Large intestine (tissue), 3 donors: Measurements from ENCODE around the gene NDC80. TPM values are rescaled to one million over a fixed set of nuclear protein-coding genes. Genes with fewer than 3 reads are reported as not detected.

Source experiments
- DNase-seq, 2 donors: peaks; one replicate each; pipeline versions ENCODE4 v3.0.0 to v3.0.0-alpha.2; 2013
- H3K27ac ChIP-seq: one replicate; pipeline ENCODE4 v1.5.1; 2013; ENCODE audit warnings: low read length
- H3K27me3 ChIP-seq: 2 replicates; pipeline ENCODE4 v1.6.1; 2013; ENCODE audit warnings: low read length; ENCODE audit not compliant: control insufficient read depth, insufficient read depth
- H3K36me3 ChIP-seq: 2 replicates; pipeline ENCODE4 v1.6.1; 2013; ENCODE audit warnings: low read length; ENCODE audit not compliant: control insufficient read depth, insufficient read depth
- H3K4me1 ChIP-seq: one replicate; pipeline ENCODE4 v1.6.1; 2013; ENCODE audit warnings: low read length; ENCODE audit not compliant: control insufficient read depth, insufficient read depth
- H3K4me3 ChIP-seq: one replicate; pipeline ENCODE4 v1.5.1; 2013; ENCODE audit warnings: low read length
- H3K9me3 ChIP-seq: one replicate; pipeline ENCODE4 v1.6.1; 2013; ENCODE audit warnings: mild to moderate bottlenecking, low read depth, low read length, moderate library complexity; ENCODE audit not compliant: control insufficient read depth
- WGBS: methylation state at CpG from one replicate; pipeline ENCODE4 v1.1.5; 2013; ENCODE audit warnings: low lambda C conversion rate; ENCODE audit not compliant: insufficient coverage; 5-methylcytosine and 5-hydroxymethylcytosine counted together
- polyA plus RNA-seq: library from polyadenylated mRNA; unstranded; fragments of 120-200 nt; gene quantifications from one replicate; pipeline ENCODE4 v1.2.1, GENCODE V29; 2013

Gene NDC80
- polyA plus RNA-seq, 1 donor, result 11.8 TPM

DNA sequence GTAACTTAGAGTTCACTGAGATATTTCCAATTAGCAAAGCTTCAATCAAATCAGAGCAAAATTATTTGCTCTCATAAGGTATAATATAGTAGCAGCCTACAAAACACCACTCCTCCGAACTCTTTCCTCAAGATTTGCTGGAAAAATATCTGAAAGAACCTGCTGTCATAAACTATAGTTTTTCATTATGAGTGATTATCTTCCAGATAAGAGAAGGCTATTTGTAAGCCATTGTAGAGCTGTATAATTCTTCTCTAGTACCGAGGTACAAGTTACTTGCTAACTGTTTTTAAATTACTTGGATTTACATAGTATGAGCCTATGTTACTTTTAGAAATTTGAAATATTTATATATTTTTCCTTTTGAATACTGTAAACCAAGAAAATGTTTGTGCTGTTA lies 2.1 kb downstream of the NDC80 start:
- Histone ChIP-seq H3K9me3 (no peaks in the 10 kb centered on the region), H3K4me3 (no peak overlapping the region), H3K27ac (peak overlapping the region; percentile 4), H3K36me3 (peaks cover 6% of the 10 kb centered on the region), H3K27me3 (no peaks in the 10 kb centered on the region), H3K4me1 (peaks cover 4% of the 10 kb centered on the region)
- no peak for DNase-seq
- 21% methylated on average over 2 of the region's 2 CpGs for WGBS

DNA sequence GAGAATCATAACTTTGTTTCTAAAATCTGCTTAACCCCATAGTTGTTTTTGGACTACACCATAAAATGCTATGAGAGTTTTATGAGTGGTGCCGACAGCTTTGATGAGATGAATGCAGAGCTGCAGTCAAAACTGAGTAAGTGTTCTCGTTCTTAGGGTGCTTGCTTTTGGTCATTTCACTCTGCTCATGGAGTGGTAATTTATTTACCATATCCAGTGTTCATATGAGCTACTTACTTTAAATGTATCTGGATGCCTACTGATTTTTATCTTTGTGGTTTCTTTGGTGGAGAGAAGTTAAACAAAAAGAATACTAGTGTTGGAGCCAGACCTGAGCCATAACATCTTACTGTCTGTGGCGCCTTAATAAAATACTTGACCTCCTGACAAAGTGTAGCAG lies 16.4 kb downstream of the NDC80 start:
- DNase-seq, result no peak
- H3K27ac ChIP-seq, result no peak overlapping the region
- H3K4me1 ChIP-seq, result no peaks in the 10 kb centered on the region
- 100% methylated on average over 2 of the region's 3 CpGs for WGBS
- no peak overlapping the region for H3K4me3 ChIP-seq
- no peaks in the 10 kb centered on the region for H3K27me3 ChIP-seq
- H3K36me3 ChIP-seq, result peaks cover 5% of the 10 kb centered on the region
- H3K9me3 ChIP-seq, result no peaks in the 10 kb centered on the region

DNA sequence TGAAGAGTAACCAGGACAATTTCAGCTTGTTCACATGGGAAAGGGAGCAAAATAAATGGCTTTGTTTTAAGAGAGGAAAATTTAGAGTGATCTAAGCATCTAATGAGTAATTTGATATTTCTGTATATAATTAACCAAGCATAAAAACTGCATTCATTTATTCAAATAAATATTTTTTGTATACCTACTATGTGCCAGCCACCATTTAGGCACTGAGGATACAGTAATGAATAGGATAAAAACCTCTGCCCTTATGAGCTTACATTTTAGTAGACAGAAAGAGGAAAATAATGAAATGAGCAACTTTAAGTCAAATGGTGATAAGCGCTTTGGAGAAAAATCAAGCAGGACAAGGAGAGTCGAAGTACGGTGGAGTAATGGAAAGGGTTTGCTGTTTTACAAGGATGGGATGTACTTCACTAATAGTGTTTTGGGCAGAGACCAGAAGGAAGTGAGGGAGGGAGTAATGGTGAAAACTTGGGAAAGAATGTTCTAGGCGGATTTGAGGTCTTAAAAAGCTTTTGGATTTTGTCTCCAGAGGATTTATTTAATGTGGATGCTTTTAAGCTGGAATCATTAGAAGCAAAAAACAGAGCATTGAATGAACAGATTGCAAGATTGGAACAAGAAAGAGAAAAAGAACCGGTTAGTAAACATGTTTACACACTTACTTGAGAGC lies 17.4 kb downstream of the NDC80 start:
- no peak for DNase-seq
- no peak overlapping the region for H3K27ac ChIP-seq
- WGBS, result 93% methylated on average over 3 of the region's 5 CpGs
- peaks cover 5% of the 10 kb centered on the region for H3K36me3 ChIP-seq
- no peaks in the 10 kb centered on the region for H3K4me1 ChIP-seq
- H3K9me3 ChIP-seq, result no peaks in the 10 kb centered on the region
- no peaks in the 10 kb centered on the region for H3K27me3 ChIP-seq
- no peak overlapping the region for H3K4me3 ChIP-seq

DNA sequence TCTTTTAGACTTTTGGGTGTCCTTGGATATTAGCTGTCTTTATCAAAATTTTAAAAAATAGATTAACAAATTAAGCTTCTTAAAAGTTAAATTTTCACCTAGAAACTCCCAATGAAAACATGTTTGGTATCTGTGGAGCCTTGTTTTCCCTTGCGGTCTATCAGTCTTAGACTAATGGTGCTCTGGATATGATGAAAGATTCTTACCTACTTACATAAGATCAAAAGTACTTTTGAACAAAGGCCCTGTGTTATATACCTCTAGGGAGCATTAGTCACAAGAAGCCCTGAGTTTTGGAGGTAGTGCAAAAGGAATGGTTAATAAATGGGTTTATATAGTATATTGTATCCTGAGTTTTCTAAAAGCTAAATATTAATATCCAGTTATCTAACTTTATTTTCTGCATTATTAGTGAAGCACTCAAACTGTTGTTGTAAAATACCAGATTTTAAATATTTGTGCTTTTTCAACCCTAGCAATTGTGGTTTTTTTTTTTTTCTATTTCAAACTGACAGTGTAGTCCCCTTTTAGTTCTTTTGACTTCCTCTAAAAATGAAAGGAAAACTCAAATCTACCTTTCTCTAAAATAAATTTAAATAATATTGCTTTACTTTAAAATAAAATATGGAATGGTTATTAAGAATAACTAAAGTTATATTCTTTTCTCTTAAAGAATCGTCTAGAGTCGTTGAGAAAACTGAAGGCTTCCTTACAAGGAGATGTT lies 18.1 kb downstream of the NDC80 start:
- WGBS, result 94% methylated on average over 2 of the region's 3 CpGs
- no peak overlapping the region for H3K27ac ChIP-seq
- no peak for DNase-seq

GRCh38 chr18:2590303-2590702 lies 18.9 kb downstream of the NDC80 start:
- H3K9me3 ChIP-seq, result no peaks in the 10 kb centered on the region
- DNase-seq, result no peak
- H3K36me3 ChIP-seq, result peaks cover 5% of the 10 kb centered on the region
- H3K27me3 ChIP-seq, result no peaks in the 10 kb centered on the region
- H3K27ac ChIP-seq, result no peak overlapping the region
- H3K4me3 ChIP-seq, result no peak overlapping the region
- 80% methylated on average over 1 of the region's 2 CpGs for WGBS
- H3K4me1 ChIP-seq, result no peaks in the 10 kb centered on the region

More for the DNA sequence above, 18.1 kb downstream of the NDC80 start:
- Histone ChIP-seq H3K4me3 (no peak overlapping the region), H3K4me1 (no peaks in the 10 kb centered on the region), H3K9me3 (no peaks in the 10 kb centered on the region), H3K36me3 (peaks cover 5% of the 10 kb centered on the region), H3K27me3 (no peaks in the 10 kb centered on the region)

DNA sequence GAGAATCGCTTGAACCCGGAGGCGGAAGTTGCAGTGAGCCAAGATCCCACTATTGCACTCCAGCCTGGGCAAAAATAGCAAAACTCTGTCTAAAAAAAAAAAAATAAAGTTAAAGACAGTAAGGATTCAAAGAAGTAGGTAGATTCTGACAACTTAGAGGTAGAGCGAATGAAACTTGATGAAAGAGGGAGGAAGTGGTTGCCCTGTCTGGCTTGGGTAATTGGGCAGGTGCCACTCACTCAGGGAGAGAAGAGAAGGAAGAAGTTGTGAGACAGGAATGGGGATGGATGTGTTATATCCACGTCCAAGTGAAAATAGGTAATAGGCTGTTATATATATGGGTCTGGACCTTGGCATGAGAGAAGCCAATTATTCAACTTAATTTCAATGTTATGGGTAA lies 26.3 kb downstream of the NDC80 start:
- H3K27me3 ChIP-seq, result no peaks in the 10 kb centered on the region
- 90% methylated on average over 2 of the region's 5 CpGs for WGBS
- H3K4me1 ChIP-seq, result no peaks in the 10 kb centered on the region
- H3K4me3 ChIP-seq, result no peak overlapping the region
- H3K27ac ChIP-seq, result no peak overlapping the region
- DNase-seq, result no peak
- no peaks in the 10 kb centered on the region for H3K36me3 ChIP-seq
- H3K9me3 ChIP-seq, result no peaks in the 10 kb centered on the region

DNA sequence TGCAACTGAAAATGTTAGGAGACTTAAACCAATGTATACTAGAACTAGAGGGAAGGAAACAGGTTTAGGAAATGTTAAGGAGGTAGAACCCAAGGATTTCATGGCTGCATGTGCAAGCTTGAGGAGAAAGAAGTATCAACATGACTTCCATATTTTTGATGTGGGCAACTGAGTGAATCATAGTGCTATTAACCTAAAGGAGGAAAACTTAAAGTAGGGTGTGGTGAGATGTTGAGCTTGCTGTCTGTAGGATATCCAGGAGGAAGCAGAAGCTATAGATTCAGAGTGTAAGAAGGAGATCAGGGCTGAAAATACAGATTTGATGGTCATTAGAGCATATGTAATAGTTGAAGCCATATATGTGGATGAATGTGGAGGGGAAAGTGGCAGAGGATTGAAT lies 31.5 kb downstream of the NDC80 start:
- Histone ChIP-seq H3K9me3 (no peaks in the 10 kb centered on the region), H3K36me3 (no peaks in the 10 kb centered on the region), H3K4me3 (no peak overlapping the region), H3K4me1 (peaks cover 13% of the 10 kb centered on the region), H3K27ac (no peak overlapping the region), H3K27me3 (no peaks in the 10 kb centered on the region)
- DNase-seq, result no peak

- no peaks in the 10 kb centered on the region for H3K9me3 ChIP-seq
- no peak overlapping the region for H3K4me3 ChIP-seq
- WGBS, result 86% methylated on average over 1 of the region's 2 CpGs
- DNase-seq, result peak in 1 of 2 donors; percentile 11
- H3K4me1 ChIP-seq, result peaks cover 13% of the 10 kb centered on the region
- H3K27ac ChIP-seq, result peak overlapping the region; percentile 68
- no peaks in the 10 kb centered on the region for H3K36me3 ChIP-seq
- H3K27me3 ChIP-seq, result no peaks in the 10 kb centered on the region
These were observed 35.0 kb downstream of the NDC80 start for GRCh38 chr18:2606335-2606734.

DNA sequence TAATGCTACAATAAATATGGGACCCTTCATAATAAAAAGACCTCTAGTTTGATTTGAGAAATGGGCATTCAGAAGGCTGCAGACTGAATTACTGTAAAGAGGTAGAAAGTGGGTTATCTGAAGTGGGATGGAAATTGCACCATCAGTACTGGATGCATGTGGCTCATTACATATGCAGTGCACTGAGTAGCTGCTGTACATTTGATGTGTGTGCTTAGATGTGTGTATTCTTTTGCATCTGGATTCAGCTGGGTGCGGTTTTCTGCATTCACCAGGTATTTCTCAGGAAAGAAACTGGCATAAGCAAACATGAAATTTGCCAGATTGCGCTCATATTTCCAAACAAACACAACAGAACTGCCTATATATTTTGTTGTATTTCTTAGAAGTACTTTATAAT lies 38.2 kb downstream of the NDC80 start:
- no CpG with 5 or more reads among the region's 2 CpGs for WGBS
- Histone ChIP-seq H3K4me3 (no peak overlapping the region), H3K36me3 (peaks cover 2% of the 10 kb centered on the region)

GRCh38 chr18:2610549-2610948 lies 39.2 kb downstream of the NDC80 start:
- DNase-seq, result no peak
- Histone ChIP-seq H3K4me3 (no peak overlapping the region), H3K27me3 (no peaks in the 10 kb centered on the region), H3K4me1 (peaks cover 9% of the 10 kb centered on the region), H3K27ac (no peak overlapping the region), H3K36me3 (peaks cover 5% of the 10 kb centered on the region), H3K9me3 (no peaks in the 10 kb centered on the region)
- WGBS, result 100% methylated on average over 2 of the region's 5 CpGs

More for the DNA sequence above, 38.2 kb downstream of the NDC80 start:
- Histone ChIP-seq H3K27ac (no peak overlapping the region), H3K4me1 (peaks cover 13% of the 10 kb centered on the region), H3K9me3 (no peaks in the 10 kb centered on the region), H3K27me3 (no peaks in the 10 kb centered on the region)
- no peak for DNase-seq

GRCh38 chr18:2612996-2613395 lies 41.6 kb downstream of the NDC80 start:
- Histone ChIP-seq H3K4me1 (no peaks in the 10 kb centered on the region), H3K36me3 (peaks cover 5% of the 10 kb centered on the region), H3K4me3 (no peak overlapping the region), H3K9me3 (no peaks in the 10 kb centered on the region), H3K27me3 (no peaks in the 10 kb centered on the region), H3K27ac (no peak overlapping the region)
- no peak for DNase-seq
- 100% methylated on average over 1 of the region's 1 CpG for WGBS
